Activated CD4-positive, alpha-beta T cell treated with anti-CD3 and anti-CD28 coated beads, Interleukin-2, amount 50 U/mL, for 48 hours (primary cell): ENCODE measurements around the gene CHID1.

ENCODE experiments used
- DNase-seq, 2 experiments: peaks; one replicate each; pipeline ENCODE4 v3.0.0-alpha.2; 2020

CHID1 gene

GRCh38 chr11:932435-932834 is 21.8 kb upstream of the CHID1 start:
- DNase-seq: no peak

GRCh38 chr11:931385-931784 is 20.8 kb upstream of the CHID1 start:
- no peak for DNase-seq

GRCh38 chr11:929405-929804 is 18.8 kb upstream of the CHID1 start:
- no peak for DNase-seq

- DNase-seq: no peak
Measured at GRCh38 chr11:928786-929185, 18.2 kb upstream of the CHID1 start.

GRCh38 chr11:927871-928270 is 17.3 kb upstream of the CHID1 start:
- DNase-seq: peak in 1 of 2 experiments; percentile 25

GRCh38 chr11:926341-926916 is 15.8 kb upstream of the CHID1 start:
- DNase-seq: peak in 1 of 2 experiments; percentile 24

- peak; percentile 90 to 91 for DNase-seq
Measured at GRCh38 chr11:925496-926301, 15.1 kb upstream of the CHID1 start, which contains the start of gene AP2A2. Gene AP2A2, plus strand, starts transcription at chr11:925870. Its CDS starts 152 bp downstream, at chr11:926022.

GRCh38 chr11:925158-925495 is 14.5 kb upstream of the CHID1 start:
- DNase-seq: no peak

GRCh38 chr11:924406-925157 is 14.0 kb upstream of the CHID1 start:
- no peak for DNase-seq

- DNase-seq: no peak
Measured at GRCh38 chr11:923691-924405, 13.2 kb upstream of the CHID1 start.

- no peak for DNase-seq
Measured at GRCh38 chr11:921921-922678, 11.5 kb upstream of the CHID1 start.

- DNase-seq: no peak
Measured at GRCh38 chr11:917426-917825, 6.8 kb upstream of the CHID1 start.

- no peak for DNase-seq
Measured at GRCh38 chr11:914747-915501, 4.3 kb upstream of the CHID1 start.

GRCh38 chr11:914204-914603 is 3.6 kb upstream of the CHID1 start:
- DNase-seq: no peak

- no peak for DNase-seq
Measured at GRCh38 chr11:913043-913442, 2.4 kb upstream of the CHID1 start.

- no peak for DNase-seq
Measured at GRCh38 chr11:912266-912665, 1.7 kb upstream of the CHID1 start.

- DNase-seq: no peak
Measured at GRCh38 chr11:911890-912219, 1.2 kb upstream of the CHID1 start.

- peak; percentile 50 to 58 for DNase-seq
Measured at GRCh38 chr11:911031-911889, 650 bp upstream of the CHID1 start.

GRCh38 chr11:910044-910588 is 494 bp downstream of the CHID1 start:
- no peak for DNase-seq

- DNase-seq: no peak
Measured at GRCh38 chr11:909406-909805, 1.2 kb downstream of the CHID1 start.

- DNase-seq: no peak
Measured at GRCh38 chr11:908273-908672, 2.3 kb downstream of the CHID1 start.
